ENCODE measurements around the gene TMEM126B. TPM values are rescaled to one million over a fixed set of nuclear protein-coding genes. Genes with fewer than 3 reads are reported as not detected.
A peak's percentile ranks its signal among the peaks of the same experiment; 100 is the strongest.

TMEM126B gene
- total RNA-seq, 1 donor from 2014 or later = 37.1 TPM

DNA sequence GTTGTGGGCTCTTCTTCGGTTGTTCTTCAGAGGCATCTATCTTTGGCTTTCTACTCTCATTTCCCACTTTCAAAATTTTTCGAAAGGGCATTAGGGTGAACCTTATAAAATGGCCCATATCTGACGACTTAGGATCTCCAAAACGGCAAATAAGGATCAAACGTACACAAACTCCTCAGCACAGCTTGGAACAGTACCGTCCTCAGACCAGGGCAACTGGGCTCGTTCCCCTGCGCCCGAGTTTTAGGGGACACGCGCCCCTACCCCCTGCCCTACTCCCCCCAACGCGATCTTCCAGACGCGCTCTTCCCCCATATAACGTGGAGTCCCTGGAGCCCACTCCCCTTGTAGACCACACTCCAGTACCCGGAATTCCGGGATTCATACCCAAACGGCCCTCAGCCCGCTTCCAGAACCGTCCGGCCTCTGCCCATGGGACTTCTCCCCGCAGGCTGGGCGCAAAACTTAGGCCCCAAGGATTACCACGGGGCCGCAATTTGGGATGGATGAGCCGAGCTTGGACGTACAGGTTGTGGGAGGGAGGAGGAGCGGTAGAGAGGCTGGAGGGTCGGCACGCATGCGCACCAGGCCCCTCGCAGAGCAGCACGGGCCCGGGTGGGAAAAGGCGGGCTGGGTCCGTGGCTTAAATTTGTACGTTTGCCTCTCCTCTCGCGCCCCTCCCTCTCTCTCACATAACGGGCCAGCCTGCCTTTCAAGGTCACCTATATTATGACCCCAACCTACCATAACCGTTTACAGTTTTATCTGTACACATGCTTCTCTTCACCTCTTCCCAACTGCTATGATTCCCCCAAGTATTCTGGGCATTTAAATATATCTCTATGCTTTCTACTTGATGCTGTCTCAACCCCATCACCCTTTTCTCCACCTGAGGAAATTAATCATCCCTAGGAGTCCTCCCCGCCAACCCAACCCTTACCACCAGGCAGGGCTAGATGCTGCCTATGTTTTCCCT lies 54.2 kb downstream of the TMEM126B start:
- DNase-seq = peak; percentile 3

DNA sequence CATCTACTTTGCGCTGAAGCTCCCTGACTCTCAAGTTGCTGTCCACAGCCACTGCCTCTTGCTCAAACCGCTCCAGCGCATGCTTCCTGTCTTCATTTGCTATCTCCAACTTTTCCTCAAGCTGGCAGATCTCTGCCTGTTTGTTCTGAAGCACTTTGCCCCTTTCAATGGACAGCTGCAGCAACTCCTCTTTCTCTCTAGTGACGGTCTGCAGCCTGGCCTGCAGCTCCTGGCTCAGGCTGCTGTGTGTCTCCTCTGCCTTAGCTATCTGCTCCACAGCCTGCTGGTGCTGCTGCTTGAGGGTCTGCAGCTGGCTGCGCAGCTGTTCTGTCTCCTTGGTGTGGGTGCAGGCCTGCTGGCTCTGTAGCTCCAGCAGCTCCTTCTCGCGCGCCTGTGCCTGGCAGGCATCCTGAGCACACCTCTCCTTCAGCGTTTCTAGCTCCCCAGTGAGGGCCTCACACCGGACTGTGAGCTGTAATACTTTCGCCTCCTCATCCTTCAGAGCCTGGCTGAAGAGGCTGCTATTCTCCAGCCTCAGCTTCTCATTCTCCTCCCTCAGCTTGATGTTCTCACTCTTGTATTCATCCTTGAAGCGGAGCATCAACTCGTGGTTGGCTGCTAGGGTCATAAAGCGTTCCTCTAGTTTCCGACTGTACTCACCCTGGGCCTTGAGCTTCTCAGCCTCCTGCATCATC lies 56.9 kb downstream of the TMEM126B start:
- no peak for DNase-seq

DNA sequence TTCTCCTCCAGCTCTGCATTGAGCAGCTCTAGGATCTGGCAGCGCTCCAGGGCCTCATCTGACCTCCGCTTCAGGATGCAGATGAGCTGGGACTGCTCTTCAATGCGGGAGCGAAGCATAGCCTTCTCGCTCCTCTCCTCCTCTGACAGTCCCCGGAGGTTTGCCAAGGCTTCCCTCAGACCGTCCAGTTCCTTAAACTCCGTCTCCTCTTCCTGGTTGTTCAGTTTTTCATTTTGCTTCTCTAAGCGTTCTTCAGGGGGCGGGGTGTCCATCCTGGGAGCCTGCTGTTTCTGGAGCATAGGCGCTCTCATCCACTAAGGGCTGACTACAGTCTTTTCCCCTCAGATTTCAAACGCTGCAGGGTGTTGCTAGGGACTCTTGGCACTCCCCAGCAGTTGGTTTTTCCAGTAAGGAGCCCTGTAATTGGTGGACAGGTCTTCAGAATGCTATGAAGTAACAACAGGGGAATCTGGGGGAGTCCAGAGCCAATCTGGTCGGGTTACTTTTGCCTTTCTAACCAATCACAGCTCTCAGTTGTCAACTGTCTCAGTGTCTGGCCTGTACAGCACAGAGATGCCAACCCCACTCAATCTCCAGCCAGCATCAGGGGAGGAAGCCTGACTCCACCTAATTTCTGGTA lies 57.5 kb downstream of the TMEM126B start, which contains the start of gene CCDC89:
TSS of gene CCDC89 (minus strand) at position 376 of the 640 bp plus-strand sequence. CDS start at position 311, 65 bp downstream.
- DNase-seq = peak; percentile 91

Other genes with a start within 250 kb of the TMEM126B start
- gene DLG2, start 1.2 kb upstream of the TMEM126B start, total RNA-seq = 13.7 TPM
- 20.2 TPM for gene TMEM126A, start 19.4 kb downstream of the TMEM126B start, total RNA-seq
- 64.6 TPM for gene CREBZF, start 36.5 kb downstream of the TMEM126B start, total RNA-seq
- 1.8 TPM for gene CCDC89, start 57.6 kb downstream of the TMEM126B start, total RNA-seq
- 40.4 TPM for gene SYTL2, start 182.5 kb downstream of the TMEM126B start, total RNA-seq
- not detected for gene CCDC83, start 226.8 kb downstream of the TMEM126B start, total RNA-seq